ENCODE results near the gene FBXL2. TPM values are rescaled to one million over a fixed set of nuclear protein-coding genes. Genes with fewer than 3 reads are reported as not detected.
"Not testable (repeated sequence)": the region's sequence is repeated elsewhere in the genome, so short reads cannot be mapped to it uniquely, and the experiment has no call there.

Gene FBXL2
- total RNA-seq, 1 donor: 9.7 TPM

- TF ChIP-seq CTCF (IDR thresholded peaks at IDR 0.05; ENCODE audit: insufficient read depth, low read length): no peak
- H3K4me3 ChIP-seq (ENCODE audit: low read depth, low read length): no peak overlapping the region
Observed at GRCh38 chr3:33395900-33396299, 118.7 kb downstream of the FBXL2 start.

GRCh38 chr3:33398410-33398809, 121.2 kb downstream of the FBXL2 start:
- no peak for TF ChIP-seq CTCF (IDR thresholded peaks at IDR 0.05; ENCODE audit: insufficient read depth, low read length)
- DNase-seq (ENCODE audit: low read depth): no peak
- H3K4me3 ChIP-seq (ENCODE audit: low read depth, low read length): no peak overlapping the region

More at GRCh38 chr3:33395900-33396299, 118.7 kb downstream of the FBXL2 start:
- DNase-seq (ENCODE audit: low read depth): no peak

- DNase-seq (ENCODE audit: low read depth): no peak
- no peak for TF ChIP-seq CTCF (IDR thresholded peaks at IDR 0.05; ENCODE audit: insufficient read depth, low read length)
- H3K4me3 ChIP-seq (ENCODE audit: low read depth, low read length): no peak overlapping the region
Observed at GRCh38 chr3:33401781-33402180, 124.5 kb downstream of the FBXL2 start.

- no peak for DNase-seq (ENCODE audit: low read depth)
- H3K4me3 ChIP-seq (ENCODE audit: low read depth, low read length): no peak overlapping the region
- TF ChIP-seq CTCF (IDR thresholded peaks at IDR 0.05; ENCODE audit: insufficient read depth, low read length): no peak
Observed at GRCh38 chr3:33402936-33403335, 125.7 kb downstream of the FBXL2 start.

- no peak overlapping the region for H3K4me3 ChIP-seq (ENCODE audit: low read depth, low read length)
- DNase-seq (ENCODE audit: low read depth): no peak
- no peak for TF ChIP-seq CTCF (IDR thresholded peaks at IDR 0.05; ENCODE audit: insufficient read depth, low read length)
Observed at GRCh38 chr3:33403756-33404155, 126.5 kb downstream of the FBXL2 start.

GRCh38 chr3:33410816-33411215, 133.6 kb downstream of the FBXL2 start:
- DNase-seq (ENCODE audit: low read depth): not testable (repeated sequence)

GRCh38 chr3:33417066-33417673, 139.9 kb downstream of the FBXL2 start:
- DNase-seq (ENCODE audit: low read depth): no peak
- no peak for TF ChIP-seq CTCF (IDR thresholded peaks at IDR 0.05; ENCODE audit: insufficient read depth, low read length)
- no peak overlapping the region for H3K4me3 ChIP-seq (ENCODE audit: low read depth, low read length)

More at GRCh38 chr3:33410816-33411215, 133.6 kb downstream of the FBXL2 start:
- H3K4me3 ChIP-seq (ENCODE audit: low read depth, low read length): not testable (repeated sequence)

Data from fibroblast of the aortic adventitia (primary cell).